Uterus (tissue), 4 donors: ENCODE results near the gene WEE1. TPM values are rescaled to one million over a fixed set of nuclear protein-coding genes. Genes with fewer than 3 reads are reported as not detected.
"Not testable (repeated sequence)": the region's sequence is repeated elsewhere in the genome, so short reads cannot be mapped to it uniquely, and the experiment has no call there.

Experiments
- DNase-seq, 2 donors: peaks; one replicate each; pipeline ENCODE4 v3.0.0-alpha.2; 2019 to 2020
- H3K27ac ChIP-seq, 2 donors: fragments of 200-600 bp; sonication (generic); 1 replicate in 1 of 2; 2 replicates in 1 of 2; pipeline ENCODE4 v1.5.1; 2016 to 2018
- H3K27me3 ChIP-seq, 2 donors: fragments of 200-600 bp; sonication (generic); one replicate each; pipeline ENCODE4 v1.5.1; 2018 to 2019; ENCODE audit warnings: control low read depth in 1 of 2
- H3K36me3 ChIP-seq, 2 donors: fragments of 200-600 bp; sonication (generic); one replicate each; pipeline ENCODE4 v1.5.1; 2019; ENCODE audit warnings: control low read depth in 1 of 2
- H3K4me1 ChIP-seq, 2 donors: fragments of 200-600 bp; sonication (generic); one replicate each; pipeline ENCODE4 v1.5.1; 2018 to 2019; ENCODE audit warnings: control low read depth in 1 of 2
- H3K4me3 ChIP-seq, 2 donors: fragments of 200-600 bp; sonication (generic); 1 replicate in 1 of 2; 2 replicates in 1 of 2; pipeline ENCODE4 v1.5.1; 2018 to 2019; ENCODE audit warnings: mild to moderate bottlenecking in 1 of 2
- H3K9me3 ChIP-seq, 2 donors: fragments of 200-600 bp; sonication (generic); one replicate each; pipeline ENCODE4 v1.5.1; 2019; ENCODE audit warnings: control low read depth in 1 of 2
- CTCF ChIP-seq, 4 experiments: fragments of 200-600 bp in 2 of 4; fragments of 450-650 bp in 2 of 4; sonication (generic) in 2 of 4; IDR thresholded peaks; one replicate each; pipeline ENCODE4 v1.5.1; 2016 to 2019; ENCODE audit warnings: antibody characterized with exemption in 4 of 4, mild to moderate bottlenecking in 2 of 4, moderate library complexity in 1 of 4
- POLR2A ChIP-seq, 2 donors: fragments of 450-650 bp; IDR thresholded peaks; one replicate each; pipeline ENCODE4 v1.6.1; 2016; ENCODE audit warnings: antibody characterized with exemption in 2 of 2, mild to moderate bottlenecking in 1 of 2, moderate library complexity in 1 of 2
- intact Hi-C: fragments of 100-400 bp; cut with DNase I; formaldehyde crosslinking; loops from one replicate; pipeline ENCODE4 v1.15.1; 2023; ENCODE audit warnings: low total_unique reads
- total RNA-seq, 4 donors: library from RNA; depleted of rRNA in 3 of 4; stranded (reverse); fragments of >200 nt in 3 of 4; gene quantifications; one replicate each; pipeline versions ENCODE4 v1.1.0 to v1.2.4, GENCODE V29; 2014 to 2023
- donor health status: DM: yes; HTN: yes; CAD: no.

Gene WEE1
- total RNA-seq, 4 donors from 2014 or later, result 30.0 to 105 (median 60.0) TPM

GRCh38 chr11:9533736-9534473, 39.6 kb upstream of the WEE1 start:
- Histone ChIP-seq H3K36me3 (no peaks in the 10 kb centered on the region), H3K27ac (peak overlapping the region in 1 of 2 donors; percentile 7), H3K27me3 (no peaks in the 10 kb centered on the region), H3K9me3 (no peaks in the 10 kb centered on the region), H3K4me1 (peaks cover 7 to 13% of the 10 kb centered on the region in 2 donors), H3K4me3 (no peak overlapping the region)
- no peak for DNase-seq
- TF ChIP-seq CTCF (IDR thresholded peaks at IDR 0.05) (no peak), POLR2A (IDR thresholded peaks at IDR 0.05) (no peak)
- intact Hi-C loops, result no loop called here

DNA sequence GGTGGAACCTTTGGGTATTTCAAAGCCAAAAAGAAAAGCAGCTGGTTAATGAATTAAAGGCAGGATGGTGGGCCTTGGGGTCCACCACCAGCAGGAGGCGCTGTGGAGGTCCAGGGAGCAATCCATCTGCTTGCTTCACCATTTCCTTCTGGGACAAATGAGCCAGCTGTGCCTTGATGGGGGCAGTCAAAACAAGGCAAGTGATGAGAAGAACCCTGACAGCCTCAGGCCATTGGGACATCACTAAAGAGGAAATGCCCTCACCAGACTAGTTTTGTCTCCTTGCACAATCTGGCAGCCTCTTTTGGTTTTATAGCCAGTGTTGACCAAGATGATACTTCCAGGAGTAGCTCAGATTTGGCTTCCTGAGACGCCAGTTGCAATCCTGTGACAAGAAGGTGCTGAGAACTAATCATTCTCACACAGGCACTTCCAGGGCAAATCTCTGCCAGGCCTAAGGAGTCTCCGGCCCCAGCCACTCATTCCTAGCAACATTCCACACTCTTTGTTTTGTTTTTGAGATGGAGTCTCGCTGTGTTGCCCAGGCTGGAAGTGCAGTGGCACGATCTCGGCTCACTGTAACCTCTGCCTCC, 38.2 kb upstream of the WEE1 start:
- peaks cover 0 to 6% of the 10 kb centered on the region in 2 donors for H3K4me1 ChIP-seq
- no peaks in the 10 kb centered on the region for H3K36me3 ChIP-seq
- peak overlapping the region in 1 of 2 donors; percentile 23 for H3K27ac ChIP-seq
- H3K27me3 ChIP-seq, result no peaks in the 10 kb centered on the region
- H3K9me3 ChIP-seq, result no peaks in the 10 kb centered on the region
- intact Hi-C loops, result no loop called here
- peak; percentile 50 to 56 for DNase-seq
- peak; percentile 44 to 55 (median 50) for TF ChIP-seq CTCF (IDR thresholded peaks at IDR 0.05)
- TF ChIP-seq POLR2A (IDR thresholded peaks at IDR 0.05), result no peak
- no peak overlapping the region for H3K4me3 ChIP-seq

GRCh38 chr11:9538548-9538947, 34.9 kb upstream of the WEE1 start:
- no peaks in the 10 kb centered on the region for H3K36me3 ChIP-seq
- intact Hi-C loops, result no loop called here
- DNase-seq, result no peak

DNA sequence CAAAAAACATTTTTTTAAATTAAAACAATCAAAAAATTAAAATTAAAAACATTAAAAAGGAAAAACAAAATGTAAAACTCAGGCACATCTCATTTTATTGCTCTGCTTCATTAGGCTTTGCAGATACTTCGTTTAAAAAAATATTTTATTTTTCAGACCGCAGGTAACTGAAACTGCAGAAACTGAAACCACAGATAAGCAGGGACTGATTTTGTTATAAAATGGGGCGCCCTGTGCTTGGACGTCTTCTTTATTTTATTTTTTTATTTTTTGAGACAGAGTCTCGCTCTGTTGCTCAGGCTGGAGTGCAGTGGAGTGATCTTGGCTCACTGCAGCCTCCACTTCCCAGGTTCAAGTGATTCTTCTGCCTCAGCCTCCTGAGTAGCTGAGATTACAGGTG, 24.3 kb upstream of the WEE1 start:
- H3K27me3 ChIP-seq, H3K9me3 ChIP-seq, DNase-seq, H3K36me3 ChIP-seq, H3K27ac ChIP-seq, H3K4me1 ChIP-seq, H3K4me3 ChIP-seq, intact Hi-C loops: not testable (repeated sequence)

More at GRCh38 chr11:9538548-9538947, 34.9 kb upstream of the WEE1 start:
- peaks cover 0 to 6% of the 10 kb centered on the region in 2 donors for H3K4me1 ChIP-seq
- TF ChIP-seq POLR2A (IDR thresholded peaks at IDR 0.05) (no peak), CTCF (IDR thresholded peaks at IDR 0.05) (no peak)
- no peaks in the 10 kb centered on the region for H3K27me3 ChIP-seq
- H3K9me3 ChIP-seq, result no peaks in the 10 kb centered on the region
- no peak overlapping the region for H3K4me3 ChIP-seq
- H3K27ac ChIP-seq, result no peak overlapping the region

- no peak for DNase-seq
- Histone ChIP-seq H3K27me3 (no peaks in the 10 kb centered on the region), H3K36me3 (no peaks in the 10 kb centered on the region), H3K4me1 (no peaks in the 10 kb centered on the region), H3K27ac (no peak overlapping the region), H3K9me3 (no peaks in the 10 kb centered on the region), H3K4me3 (no peak overlapping the region)
- TF ChIP-seq POLR2A (IDR thresholded peaks at IDR 0.05), result no peak
- no peak for TF ChIP-seq CTCF (IDR thresholded peaks at IDR 0.05)
- intact Hi-C loops, result no loop called here
Observed at GRCh38 chr11:9550191-9550628, 23.3 kb upstream of the WEE1 start.
